H7 (cell line): Measurements from ENCODE around the gene SPCS1. TPM values are rescaled to one million over a fixed set of nuclear protein-coding genes. Genes with fewer than 3 reads are reported as not detected.
"Not testable (repeated sequence)": the region's sequence is repeated elsewhere in the genome, so short reads cannot be mapped to it uniquely, and the experiment has no call there.

ENCODE experiments used
- DNase-seq: peaks from one replicate; pipeline ENCODE4 v3.0.0; 2012
- H3K27me3 ChIP-seq: 2 replicates; pipeline ENCODE4 v1.6.0; 2011; ENCODE audit warnings: mild to moderate bottlenecking, low read length; ENCODE audit not compliant: control insufficient read depth, insufficient read depth
- H3K36me3 ChIP-seq: replicated peaks from 2 replicates; pipeline ENCODE4 v1.5.1; 2011; ENCODE audit warnings: low read length; ENCODE audit not compliant: control insufficient read depth, insufficient read depth
- H3K4me3 ChIP-seq: 2 replicates; pipeline ENCODE4 v1.5.1; 2011; ENCODE audit warnings: low read depth, mild to moderate bottlenecking, control low read depth, low read length, moderate library complexity; ENCODE audit not compliant: insufficient read depth
- total RNA-seq: library from RNA; depleted of rRNA; stranded (reverse); fragments of >200 nt; shearing (Covaris generic); gene quantifications from 2 replicates; pipeline ENCODE4 v1.2.3, GENCODE V29; 2014; rRNA removed

Gene SPCS1
- total RNA-seq, result 84.5 and 85.3 TPM in 2 replicates

- H3K4me3 ChIP-seq, result peak within 1 kb of the TSS; percentile 94
- H3K36me3 ChIP-seq, result peaks cover 2% of the 10 kb centered on the region
- DNase-seq, result peak; percentile 96
- H3K27me3 ChIP-seq, result no peaks in the 10 kb centered on the region
Observed at GRCh38 chr3:52705688-52706686, at the start of gene SPCS1, which contains the start of gene GLT8D1. TSS of gene SPCS1 (plus strand) at chr3:52706106. CDS start at chr3:52706247, 141 bp downstream. TSS of gene GLT8D1 (minus strand) at chr3:52705791. CDS start at chr3:52700460, 5,331 bp downstream.

GRCh38 chr3:52660046-52660445 is 45.9 kb upstream of the SPCS1 start:
- DNase-seq, result no peak
- Histone ChIP-seq H3K36me3 (peaks cover 8% of the 10 kb centered on the region), H3K27me3 (no peaks in the 10 kb centered on the region), H3K4me3 (no peak overlapping the region)

- DNase-seq, result no peak
Observed at GRCh38 chr3:52663098-52663497, 42.8 kb upstream of the SPCS1 start.

GRCh38 chr3:52670621-52671521 is 35.0 kb upstream of the SPCS1 start:
- H3K36me3 ChIP-seq, result peaks cover 4% of the 10 kb centered on the region
- H3K4me3 ChIP-seq, result no peak overlapping the region
- DNase-seq, result no peak
- no peaks in the 10 kb centered on the region for H3K27me3 ChIP-seq

More at GRCh38 chr3:52663098-52663497, 42.8 kb upstream of the SPCS1 start:
- Histone ChIP-seq H3K36me3 (peaks cover 8% of the 10 kb centered on the region), H3K27me3 (no peaks in the 10 kb centered on the region), H3K4me3 (no peak overlapping the region)

GRCh38 chr3:52671676-52672075 is 34.2 kb upstream of the SPCS1 start:
- peaks cover 4% of the 10 kb centered on the region for H3K36me3 ChIP-seq
- DNase-seq, result no peak
- no peaks in the 10 kb centered on the region for H3K27me3 ChIP-seq
- H3K4me3 ChIP-seq, result no peak overlapping the region

GRCh38 chr3:52676201-52676600 is 29.7 kb upstream of the SPCS1 start:
- H3K27me3 ChIP-seq, H3K4me3 ChIP-seq, DNase-seq: not testable (repeated sequence)
- peaks cover 12% of the 10 kb centered on the region for H3K36me3 ChIP-seq

- H3K27me3 ChIP-seq, result no peaks in the 10 kb centered on the region
- DNase-seq, result no peak
- H3K36me3 ChIP-seq, result peaks cover 10% of the 10 kb centered on the region
- no peak overlapping the region for H3K4me3 ChIP-seq
Observed at GRCh38 chr3:52678265-52679198, 27.4 kb upstream of the SPCS1 start.

- Histone ChIP-seq H3K36me3 (peaks cover 10% of the 10 kb centered on the region), H3K4me3 (no peak overlapping the region), H3K27me3 (no peaks in the 10 kb centered on the region)
- DNase-seq, result no peak
Observed at GRCh38 chr3:52679199-52679538, 26.7 kb upstream of the SPCS1 start.

- Histone ChIP-seq H3K4me3 (no peak overlapping the region), H3K27me3 (no peaks in the 10 kb centered on the region), H3K36me3 (peaks cover 10% of the 10 kb centered on the region)
- DNase-seq, result no peak
Observed at GRCh38 chr3:52679811-52680210, 26.1 kb upstream of the SPCS1 start.

GRCh38 chr3:52681596-52681995 is 24.3 kb upstream of the SPCS1 start:
- Histone ChIP-seq H3K27me3 (no peaks in the 10 kb centered on the region), H3K4me3 (no peak overlapping the region)
- no peak for DNase-seq

GRCh38 chr3:52682016-52682415 is 23.9 kb upstream of the SPCS1 start:
- no peaks in the 10 kb centered on the region for H3K27me3 ChIP-seq
- peaks cover 11% of the 10 kb centered on the region for H3K36me3 ChIP-seq
- DNase-seq, result peak; percentile 46
- no peak overlapping the region for H3K4me3 ChIP-seq

More at GRCh38 chr3:52681596-52681995, 24.3 kb upstream of the SPCS1 start:
- peaks cover 8% of the 10 kb centered on the region for H3K36me3 ChIP-seq

GRCh38 chr3:52683611-52684010 is 22.3 kb upstream of the SPCS1 start:
- Histone ChIP-seq H3K27me3 (no peaks in the 10 kb centered on the region), H3K4me3 (no peak overlapping the region), H3K36me3 (peaks cover 22% of the 10 kb centered on the region)
- no peak for DNase-seq

- no peak overlapping the region for H3K4me3 ChIP-seq
- H3K27me3 ChIP-seq, result no peaks in the 10 kb centered on the region
- peaks cover 26% of the 10 kb centered on the region for H3K36me3 ChIP-seq
- no peak for DNase-seq
Observed at GRCh38 chr3:52684184-52684583, 21.7 kb upstream of the SPCS1 start.
